DND-41 (cell line): ENCODE data around the gene PTPRZ1.

ENCODE experiments used
- ATAC-seq: fragments of 200-7000 bp; cut with Tn5 transposase; 3 replicates; pipeline ENCODE4 v1.9.1; 2021; ENCODE audit warnings: low read depth; ENCODE audit not compliant: insufficient read depth
- DNase-seq: peaks from one replicate; pipeline ENCODE4 v3.0.0-alpha.2; 2020
- H2AFZ ChIP-seq: 2 replicates; pipeline ENCODE4 v1.6.0; 2012; ENCODE audit warnings: low read depth, low read length
- H3K27ac ChIP-seq: 2 replicates; pipeline ENCODE4 v1.5.1; 2012; ENCODE audit warnings: low read length, inconsistent platforms
- H3K27me3 ChIP-seq: fragments of 200-600 bp; sonication (generic); 2 replicates; pipeline ENCODE4 v1.6.0; 2012; ENCODE audit warnings: low read length, mild to moderate bottlenecking, inconsistent platforms; ENCODE audit not compliant: insufficient read depth, poor library complexity
- H3K36me3 ChIP-seq: 2 replicates; pipeline ENCODE4 v1.5.1; 2012; ENCODE audit warnings: low read length, inconsistent platforms; ENCODE audit not compliant: insufficient read depth
- H3K4me1 ChIP-seq: 2 replicates; pipeline ENCODE4 v1.5.1; 2012; ENCODE audit warnings: mild to moderate bottlenecking, low read length; ENCODE audit not compliant: insufficient read depth
- H3K4me2 ChIP-seq: 2 replicates; pipeline ENCODE4 v1.6.0; 2012; ENCODE audit warnings: mild to moderate bottlenecking, moderate library complexity, low read length, inconsistent platforms; ENCODE audit not compliant: insufficient read depth
- H3K4me3 ChIP-seq, 2 experiments: fragments of 200-600 bp in 1 of 2; shearing (Covaris generic) in 1 of 2; 2 replicates each; pipeline ENCODE4 v1.5.1; 2012 to 2016; ENCODE audit warnings: inconsistent platforms in 2 of 2, low read length in 2 of 2, mild to moderate bottlenecking in 2 of 2, low read depth in 1 of 2, moderate library complexity in 1 of 2
- H3K79me2 ChIP-seq: 2 replicates; pipeline ENCODE4 v1.6.0; 2012; ENCODE audit warnings: low read length, inconsistent platforms; ENCODE audit not compliant: insufficient read depth
- H3K9ac ChIP-seq: 2 replicates; pipeline ENCODE4 v1.6.0; 2012; ENCODE audit warnings: low read depth, mild to moderate bottlenecking, inconsistent platforms, low read length, moderate library complexity
- H3K9me3 ChIP-seq: 2 replicates; pipeline ENCODE4 v1.5.1; 2012; ENCODE audit warnings: low read length, moderate library complexity, mild to moderate bottlenecking, inconsistent platforms; ENCODE audit not compliant: insufficient read depth, severe bottlenecking
- H4K20me1 ChIP-seq: 2 replicates; pipeline ENCODE4 v1.6.0; 2012; ENCODE audit warnings: low read length; ENCODE audit not compliant: insufficient read depth
- EZH2 ChIP-seq: IDR thresholded peaks from 3 replicates; pipeline ENCODE4 v1.6.1; 2012; ENCODE audit warnings: borderline replicate concordance, low read depth, mild to moderate bottlenecking, moderate library complexity, low read length, inconsistent platforms; ENCODE audit not compliant: severe bottlenecking
- TF ChIP-seq, protein P1 (sequence below): IDR thresholded peaks from 2 replicates; pipeline ENCODE4 v1.5.1; 2012; ENCODE audit warnings: borderline replicate concordance, low read length, moderate library complexity, mild to moderate bottlenecking; ENCODE audit not compliant: poor library complexity, severe bottlenecking; ENCODE audit errors: extremely low read depth

Gene PTPRZ1

DNA sequence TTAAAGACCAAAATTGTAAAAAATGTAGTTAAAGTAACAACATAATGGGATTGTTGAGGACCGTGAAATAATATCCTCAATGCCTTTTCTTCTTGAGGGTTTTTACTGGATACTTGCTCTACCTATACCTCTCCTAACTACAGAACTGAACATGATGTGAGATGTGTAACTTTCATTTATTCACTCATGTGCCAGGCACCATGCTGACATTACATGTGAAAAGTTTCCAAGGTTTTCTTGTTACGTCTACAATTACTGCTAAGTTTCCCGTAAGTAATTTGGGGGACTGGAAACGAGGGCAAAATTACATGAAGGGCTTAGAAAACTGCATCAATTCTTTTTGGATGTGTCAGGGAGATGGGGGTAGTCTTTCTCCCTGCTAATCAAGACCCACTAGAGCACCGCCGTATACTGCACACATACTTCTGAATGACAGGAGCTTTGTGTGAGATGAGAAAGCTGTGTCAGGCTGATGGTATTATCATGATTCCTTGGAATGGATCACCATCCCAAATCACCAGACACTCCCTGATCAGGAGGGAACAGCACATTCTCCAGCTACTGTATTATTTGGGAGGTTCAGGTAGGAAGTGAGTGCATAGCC, 41.8 kb downstream of the PTPRZ1 start:
- Histone ChIP-seq H3K79me2 (no peaks in the 10 kb centered on the region), H3K27ac (no peak overlapping the region), H2AFZ (no peak overlapping the region), H3K9ac (no peak overlapping the region), H3K27me3 (no peaks in the 10 kb centered on the region), H3K4me1 (no peaks in the 10 kb centered on the region), H3K36me3 (no peaks in the 10 kb centered on the region), H3K4me2 (no peak overlapping the region), H3K9me3 (no peaks in the 10 kb centered on the region), H3K4me3 (no peak overlapping the region), H4K20me1 (no peaks in the 10 kb centered on the region)
- DNase-seq (no peak), ATAC-seq (no peak)
- TF ChIP-seq, protein P1, sequence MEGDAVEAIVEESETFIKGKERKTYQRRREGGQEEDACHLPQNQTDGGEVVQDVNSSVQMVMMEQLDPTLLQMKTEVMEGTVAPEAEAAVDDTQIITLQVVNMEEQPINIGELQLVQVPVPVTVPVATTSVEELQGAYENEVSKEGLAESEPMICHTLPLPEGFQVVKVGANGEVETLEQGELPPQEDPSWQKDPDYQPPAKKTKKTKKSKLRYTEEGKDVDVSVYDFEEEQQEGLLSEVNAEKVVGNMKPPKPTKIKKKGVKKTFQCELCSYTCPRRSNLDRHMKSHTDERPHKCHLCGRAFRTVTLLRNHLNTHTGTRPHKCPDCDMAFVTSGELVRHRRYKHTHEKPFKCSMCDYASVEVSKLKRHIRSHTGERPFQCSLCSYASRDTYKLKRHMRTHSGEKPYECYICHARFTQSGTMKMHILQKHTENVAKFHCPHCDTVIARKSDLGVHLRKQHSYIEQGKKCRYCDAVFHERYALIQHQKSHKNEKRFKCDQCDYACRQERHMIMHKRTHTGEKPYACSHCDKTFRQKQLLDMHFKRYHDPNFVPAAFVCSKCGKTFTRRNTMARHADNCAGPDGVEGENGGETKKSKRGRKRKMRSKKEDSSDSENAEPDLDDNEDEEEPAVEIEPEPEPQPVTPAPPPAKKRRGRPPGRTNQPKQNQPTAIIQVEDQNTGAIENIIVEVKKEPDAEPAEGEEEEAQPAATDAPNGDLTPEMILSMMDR, result no peak
- TF ChIP-seq EZH2, result no peak

DNA sequence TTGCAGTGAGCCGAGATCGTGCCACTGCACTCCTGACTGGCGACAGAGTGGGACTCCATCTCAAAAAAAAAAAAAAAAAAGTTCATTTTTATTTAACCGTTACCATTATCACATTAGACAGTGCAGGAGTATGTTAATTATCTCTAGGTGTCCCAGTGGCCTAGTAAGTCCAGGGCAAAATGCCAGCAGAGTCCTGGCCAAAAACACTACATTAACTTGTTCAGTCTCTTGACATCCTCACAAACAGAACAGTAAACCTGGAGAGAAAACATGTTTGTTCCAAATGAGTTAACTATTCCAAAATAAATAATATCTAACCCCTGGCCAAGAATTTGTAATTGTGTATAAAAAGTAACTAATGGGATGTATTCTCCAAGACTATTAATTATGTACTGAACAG, 43.2 kb downstream of the PTPRZ1 start:
- DNase-seq (no peak), ATAC-seq (no peak)
- Histone ChIP-seq H4K20me1 (no peaks in the 10 kb centered on the region), H3K9me3 (no peaks in the 10 kb centered on the region), H3K27ac (no peak overlapping the region), H3K9ac (no peak overlapping the region), H2AFZ (no peak overlapping the region), H3K4me1 (no peaks in the 10 kb centered on the region), H3K79me2 (no peaks in the 10 kb centered on the region), H3K4me3 (no peak overlapping the region), H3K27me3 (no peaks in the 10 kb centered on the region), H3K4me2 (no peak overlapping the region), H3K36me3 (no peaks in the 10 kb centered on the region)
- TF ChIP-seq, protein P1, result no peak
- TF ChIP-seq EZH2, result no peak

DNA sequence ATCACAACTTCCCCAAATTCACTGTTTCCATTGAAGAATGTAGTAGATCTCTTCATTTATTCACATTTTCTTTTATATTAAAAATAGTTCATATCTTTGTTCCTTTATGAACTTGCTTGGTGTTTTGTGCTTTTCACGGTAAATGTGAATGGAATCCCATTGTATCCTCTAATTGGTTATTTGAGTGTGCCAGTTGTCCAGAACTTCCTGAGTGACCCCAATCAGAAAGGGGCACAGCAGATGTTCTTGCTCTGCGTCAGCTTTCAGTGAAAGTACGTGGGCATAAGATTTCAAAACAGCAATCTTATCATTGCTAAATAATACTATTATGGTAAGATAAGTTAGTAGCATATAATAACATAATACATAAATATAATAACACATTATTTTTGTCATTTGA, 47.0 kb downstream of the PTPRZ1 start:
- TF ChIP-seq, protein P1, result no peak
- no peak for TF ChIP-seq EZH2
- H2AFZ ChIP-seq, result no peak overlapping the region
- DNase-seq, result no peak
- no peak for ATAC-seq
- H3K9ac ChIP-seq, result no peak overlapping the region
- no peaks in the 10 kb centered on the region for H3K27me3 ChIP-seq
- H3K27ac ChIP-seq, result no peak overlapping the region
- no peaks in the 10 kb centered on the region for H3K9me3 ChIP-seq
- no peaks in the 10 kb centered on the region for H4K20me1 ChIP-seq
- H3K36me3 ChIP-seq, result no peaks in the 10 kb centered on the region
- no peaks in the 10 kb centered on the region for H3K4me1 ChIP-seq
- H3K4me3 ChIP-seq, result no peak overlapping the region
- H3K4me2 ChIP-seq, result no peak overlapping the region
- no peaks in the 10 kb centered on the region for H3K79me2 ChIP-seq
